HepG2 (cell line): ENCODE data around the gene TRIM7. TPM values are rescaled to one million over a fixed set of nuclear protein-coding genes. Genes with fewer than 3 reads are reported as not detected.

Source experiments
- AFF4 ChIP-seq: sonication (generic); formaldehyde crosslinking; IDR thresholded peaks from 2 replicates; pipeline ENCODE4 v1.4.0; 2020; ENCODE audit warnings: missing genetic modification reagents
- GATA4 ChIP-seq: sonication (generic); IDR thresholded peaks from 2 replicates; pipeline ENCODE4 v1.6.1; 2016; ENCODE audit warnings: antibody characterized with exemption, low read depth, borderline replicate concordance
- HIVEP1 ChIP-seq: sonication (generic); formaldehyde crosslinking; IDR thresholded peaks from 2 replicates; pipeline ENCODE4 v1.4.0; 2020; ENCODE audit warnings: mild to moderate bottlenecking, missing genetic modification reagents
- MED13 ChIP-seq: sonication (generic); formaldehyde crosslinking; IDR thresholded peaks from 2 replicates; pipeline ENCODE4 v1.5.0; 2020; ENCODE audit warnings: missing genetic modification reagents
- NCOA2 ChIP-seq: sonication (generic); formaldehyde crosslinking; IDR thresholded peaks from 2 replicates; pipeline ENCODE4 v1.8.0; 2022; ENCODE audit warnings: inconsistent platforms
- PAWR ChIP-seq: sonication (generic); formaldehyde crosslinking; IDR thresholded peaks from 2 replicates; pipeline ENCODE4 v1.4.0; 2020; ENCODE audit warnings: missing genetic modification reagents, mild to moderate bottlenecking, borderline replicate concordance
- TFE3 ChIP-seq: IDR thresholded peaks from 2 replicates; pipeline ENCODE4 v1.6.1; 2016
- ZNF142 ChIP-seq: sonication (generic); formaldehyde crosslinking; IDR thresholded peaks from 2 replicates; pipeline ENCODE4 v1.4.0; 2020; ENCODE audit warnings: missing genetic modification reagents
- ZNF34 ChIP-seq: sonication (generic); formaldehyde crosslinking; IDR thresholded peaks from 2 replicates; pipeline ENCODE4 v1.4.0; 2020; ENCODE audit warnings: mild to moderate bottlenecking, missing genetic modification reagents, borderline replicate concordance
- ZNF503 ChIP-seq: sonication (generic); formaldehyde crosslinking; IDR thresholded peaks from 2 replicates; pipeline ENCODE4 v1.4.0; 2020; ENCODE audit warnings: missing genetic modification reagents
- ZNF580 ChIP-seq: IDR thresholded peaks from 2 replicates; pipeline ENCODE4 v1.6.1; 2016; ENCODE audit warnings: low read depth, borderline replicate concordance
- ZNF660 ChIP-seq: sonication (generic); formaldehyde crosslinking; IDR thresholded peaks from 2 replicates; pipeline ENCODE4 v1.5.1; 2020; ENCODE audit warnings: mild to moderate bottlenecking, low read depth, missing genetic modification reagents, borderline replicate concordance
- ZZZ3 ChIP-seq: sonication (generic); formaldehyde crosslinking; IDR thresholded peaks from 2 replicates; pipeline ENCODE4 v1.4.0; 2020; ENCODE audit warnings: missing genetic modification reagents, mild to moderate bottlenecking, borderline replicate concordance
- polyA plus RNA-seq, 8 experiments: library from polyadenylated mRNA; depleted of rRNA in 3 of 8; stranded (reverse) in 7 of 8; unstranded in 1 of 8; fragments of >200 nt; fragmentation: Illumina TruSeq in 4 of 8; extraction: Trizol in 4 of 8; gene quantifications; 2 replicates each; pipeline versions ENCODE4 v1.2.1 to v1.2.3, GENCODE V29; 2011 to 2016; ENCODE audit warnings: low read depth in 4 of 8, missing spikeins in 1 of 8, mixed read lengths in 1 of 8; ENCODE audit not compliant: insufficient read depth in 1 of 8
- total RNA-seq, 5 experiments: library from RNA; depleted of rRNA; stranded (reverse); fragments of >200 nt; fragmentation: Illumina TruSeq; extraction: Trizol; gene quantifications; 2 replicates each; pipeline ENCODE4 v1.2.3, GENCODE V29; 2016; ENCODE audit warnings: low read depth in 1 of 5

The TRIM7 gene
- total and polyA plus RNA-seq, 2 of the 13 experiments (the other 11 are each of a cell fraction or from before 2014, with no cell fraction given), result 0.13 TPM; not detected in 1

- TF ChIP-seq ZNF142 (CRISPR knock-in tag) (no peak), MED13 (CRISPR knock-in tag) (no peak), PAWR (CRISPR knock-in tag) (no peak), GATA4 (peak; percentile 48; the same call in 1 of the 2 replicates), ZNF503 (CRISPR knock-in tag) (peak; percentile 80; the same call in 1 of the 2 replicates), AFF4 (CRISPR knock-in tag) (no peak), ZNF660 (CRISPR knock-in tag) (no peak), ZNF580 (CRISPR knock-in tag) (peak; percentile 30; the same call in 1 of the 2 replicates), HIVEP1 (no peak), TFE3 (CRISPR knock-in tag) (no peak), NCOA2 (0 out of 2 replicates have a peak, but pooled peaks have one; percentile 13), ZNF34 (CRISPR knock-in tag) (peak; percentile 84; the same call in 1 of the 2 replicates), ZZZ3 (CRISPR knock-in tag) (no peak)
Measured at GRCh38 chr5:181191526-181192336, 13.3 kb downstream of the TRIM7 start (continued).
